HG03060 (cell line): ENCODE results near the gene DISP2.

Experiments
- ATAC-seq: cut with Tn5 transposase; IDR thresholded peaks from one replicate; pipeline ENCODE4 v1.9.1; 2021; ENCODE audit warnings: low read depth, moderate number of reproducible peaks; ENCODE audit not compliant: unreplicated experiment

DISP2 gene

GRCh38 chr15:40342416-40343320 lies 15.4 kb upstream of the DISP2 start:
- no peak for ATAC-seq

GRCh38 chr15:40343512-40343911 lies 14.5 kb upstream of the DISP2 start:
- ATAC-seq, result no peak

- no peak for ATAC-seq
These were observed 13.8 kb upstream of the DISP2 start for GRCh38 chr15:40344217-40344616.

GRCh38 chr15:40344631-40345120 lies 13.3 kb upstream of the DISP2 start:
- ATAC-seq, result no peak

GRCh38 chr15:40345225-40345866 lies 12.7 kb upstream of the DISP2 start:
- ATAC-seq, result no peak

- no peak for ATAC-seq
These were observed 12.0 kb upstream of the DISP2 start for GRCh38 chr15:40345867-40346578.

- ATAC-seq, result no peak
These were observed 11.2 kb upstream of the DISP2 start for GRCh38 chr15:40346579-40347558.

GRCh38 chr15:40347559-40348473 lies 10.2 kb upstream of the DISP2 start:
- no peak for ATAC-seq

- ATAC-seq, result no peak
These were observed 9.5 kb upstream of the DISP2 start for GRCh38 chr15:40348474-40348870.

GRCh38 chr15:40349163-40349562 lies 8.9 kb upstream of the DISP2 start:
- ATAC-seq, result no peak

GRCh38 chr15:40352281-40352901 lies 5.6 kb upstream of the DISP2 start:
- ATAC-seq, result no peak

- ATAC-seq, result no peak
These were observed 4.3 kb upstream of the DISP2 start for GRCh38 chr15:40353697-40354096.

GRCh38 chr15:40354408-40355171 lies 3.4 kb upstream of the DISP2 start:
- ATAC-seq, result no peak

- ATAC-seq, result no peak
These were observed 1.9 kb upstream of the DISP2 start for GRCh38 chr15:40355976-40356585.

- no peak for ATAC-seq
These were observed 773 bp upstream of the DISP2 start for GRCh38 chr15:40357246-40357645.

- ATAC-seq, result no peak
These were observed 693 bp downstream of the DISP2 start for GRCh38 chr15:40358471-40359353.
